Measurements from ENCODE around the gene ABCC5. TPM values are rescaled to one million over a fixed set of nuclear protein-coding genes. Genes with fewer than 3 reads are reported as not detected.

The ABCC5 gene
- total RNA-seq, 1 donor from 2014 or later = 18.7 TPM

DNA sequence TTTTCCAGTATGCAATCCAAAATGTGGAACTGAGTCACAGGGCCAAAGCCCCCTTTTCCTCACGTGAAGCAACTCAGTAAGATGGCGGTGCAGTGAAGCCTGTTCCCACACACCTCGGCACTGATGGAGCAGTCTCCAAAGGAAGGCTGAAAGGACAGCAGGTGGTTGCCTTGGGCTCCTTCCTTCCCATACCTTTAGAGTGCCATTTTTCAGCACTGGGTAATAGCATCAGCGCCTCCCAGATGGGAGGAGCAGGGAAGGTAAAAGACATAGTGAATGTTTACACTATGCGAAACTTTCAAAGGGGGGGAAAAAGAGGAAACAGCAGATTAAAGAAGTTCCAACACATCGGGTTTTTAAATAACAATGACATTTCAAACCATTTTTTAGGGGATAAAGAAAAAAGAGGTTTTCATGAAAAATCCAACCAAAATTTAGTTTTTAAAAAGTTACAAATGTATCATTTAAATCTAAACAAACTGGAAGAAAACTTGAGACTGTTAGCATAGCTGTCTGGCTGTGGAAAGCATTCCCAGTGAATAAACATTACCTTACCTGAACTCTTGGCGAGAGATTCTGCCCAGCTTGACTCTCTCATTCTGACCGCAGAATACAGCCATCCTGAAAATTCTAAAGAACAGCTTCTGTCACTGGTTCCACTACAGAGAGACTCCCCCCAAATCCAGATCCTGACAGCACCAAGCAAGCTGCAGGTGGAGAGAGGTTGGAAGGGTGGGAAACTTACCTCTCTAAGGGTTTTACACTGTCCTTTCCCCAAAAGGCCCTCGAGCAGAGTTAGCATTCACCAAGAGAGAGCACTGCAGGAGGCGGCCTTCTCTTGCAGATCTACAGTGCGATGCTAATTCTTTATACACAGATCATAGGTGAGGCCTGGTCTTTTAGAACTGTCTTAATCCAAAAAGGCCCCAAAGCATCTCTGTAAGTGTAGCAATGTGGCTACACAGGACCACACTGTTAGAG, 32.6 kb downstream of the ABCC5 start:
- FAIRE-seq (no peak), DNase-seq (ENCODE audit: low read depth) (no peak)
- Histone ChIP-seq H3K4me3 (ENCODE audit: low read depth, low read length) (no peak overlapping the region), H3K36me3 (ENCODE audit: control insufficient read depth, insufficient read depth, low read length) (peaks cover 31% of the 10 kb centered on the region), H3K27me3 (ENCODE audit: control insufficient read depth, insufficient read depth, low read length) (no peaks in the 10 kb centered on the region)
- TF ChIP-seq, protein P1, sequence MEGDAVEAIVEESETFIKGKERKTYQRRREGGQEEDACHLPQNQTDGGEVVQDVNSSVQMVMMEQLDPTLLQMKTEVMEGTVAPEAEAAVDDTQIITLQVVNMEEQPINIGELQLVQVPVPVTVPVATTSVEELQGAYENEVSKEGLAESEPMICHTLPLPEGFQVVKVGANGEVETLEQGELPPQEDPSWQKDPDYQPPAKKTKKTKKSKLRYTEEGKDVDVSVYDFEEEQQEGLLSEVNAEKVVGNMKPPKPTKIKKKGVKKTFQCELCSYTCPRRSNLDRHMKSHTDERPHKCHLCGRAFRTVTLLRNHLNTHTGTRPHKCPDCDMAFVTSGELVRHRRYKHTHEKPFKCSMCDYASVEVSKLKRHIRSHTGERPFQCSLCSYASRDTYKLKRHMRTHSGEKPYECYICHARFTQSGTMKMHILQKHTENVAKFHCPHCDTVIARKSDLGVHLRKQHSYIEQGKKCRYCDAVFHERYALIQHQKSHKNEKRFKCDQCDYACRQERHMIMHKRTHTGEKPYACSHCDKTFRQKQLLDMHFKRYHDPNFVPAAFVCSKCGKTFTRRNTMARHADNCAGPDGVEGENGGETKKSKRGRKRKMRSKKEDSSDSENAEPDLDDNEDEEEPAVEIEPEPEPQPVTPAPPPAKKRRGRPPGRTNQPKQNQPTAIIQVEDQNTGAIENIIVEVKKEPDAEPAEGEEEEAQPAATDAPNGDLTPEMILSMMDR (IDR thresholded peaks at IDR 0.05; ENCODE audit: insufficient read depth, low read length, severe bottlenecking) = no peak

DNA sequence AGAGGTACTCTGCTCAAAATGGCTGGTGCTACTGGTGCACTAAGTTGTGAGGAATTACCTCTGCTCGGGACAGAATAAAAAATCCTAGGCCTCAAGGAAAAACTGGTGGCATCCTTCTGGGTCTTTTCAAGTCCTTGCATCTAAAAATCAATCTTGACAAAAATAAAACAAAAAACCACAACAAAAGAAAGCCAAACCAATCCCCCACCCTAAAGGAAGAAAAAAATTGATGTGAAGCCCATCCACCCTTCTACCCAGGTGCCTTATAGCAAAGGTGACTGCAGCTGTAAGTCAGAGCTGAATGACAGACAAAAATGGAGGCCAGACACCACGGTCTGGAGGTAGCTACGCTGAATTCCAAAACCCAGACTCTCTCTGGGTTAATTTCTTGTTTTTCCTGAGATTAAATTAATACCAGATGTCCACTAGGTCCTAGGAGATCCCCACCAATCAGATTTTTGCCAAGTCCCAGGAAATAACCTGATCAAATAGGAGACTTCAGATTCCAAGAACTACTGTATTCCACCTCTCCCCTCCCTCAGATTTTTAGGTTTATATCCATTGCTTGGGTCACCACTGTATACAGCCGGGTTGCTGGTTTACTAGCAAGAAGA, 33.5 kb downstream of the ABCC5 start:
- no peak overlapping the region for H3K4me3 ChIP-seq (ENCODE audit: low read depth, low read length)
- DNase-seq (ENCODE audit: low read depth) (no peak), FAIRE-seq (no peak)
- H3K27me3 ChIP-seq (ENCODE audit: control insufficient read depth, insufficient read depth, low read length) = no peaks in the 10 kb centered on the region
- TF ChIP-seq, protein P1 (IDR thresholded peaks at IDR 0.05; ENCODE audit: insufficient read depth, low read length, severe bottlenecking) = no peak
- peaks cover 31% of the 10 kb centered on the region for H3K36me3 ChIP-seq (ENCODE audit: control insufficient read depth, insufficient read depth, low read length)

DNA sequence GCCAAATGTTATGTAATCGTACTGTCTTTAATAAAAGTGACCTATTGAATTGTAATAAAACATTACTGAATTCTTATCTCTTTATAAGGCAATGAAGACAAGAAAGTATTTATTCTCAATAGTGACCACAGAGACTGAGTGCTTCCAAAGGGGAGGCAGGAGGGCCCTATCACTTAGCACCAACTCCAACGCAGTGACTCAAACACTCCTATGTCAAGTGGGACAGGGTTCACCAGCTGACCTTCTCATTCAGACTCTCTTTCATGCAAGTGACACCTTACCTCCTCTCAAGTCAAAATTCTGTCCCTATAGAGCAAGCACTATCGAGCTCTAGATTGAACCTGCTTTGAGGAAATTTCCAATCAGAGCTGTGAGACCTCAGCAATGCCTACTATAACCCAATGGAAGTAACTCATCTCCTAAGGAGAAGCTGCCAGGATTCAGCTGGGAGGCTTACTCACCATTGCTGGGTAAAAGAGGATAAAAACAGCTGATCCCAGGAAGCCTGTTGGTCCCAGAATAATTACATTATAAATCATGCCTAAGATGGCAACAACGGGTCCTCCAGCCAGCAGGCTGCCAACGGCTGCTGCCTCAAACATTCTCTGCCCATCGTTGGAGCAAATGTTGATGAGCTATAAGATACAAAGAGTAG, 35.6 kb downstream of the ABCC5 start:
- TF ChIP-seq, protein P1 (IDR thresholded peaks at IDR 0.05; ENCODE audit: insufficient read depth, low read length, severe bottlenecking) = no peak
- DNase-seq (ENCODE audit: low read depth) (no peak), FAIRE-seq (no peak)
- H3K27me3 ChIP-seq (ENCODE audit: control insufficient read depth, insufficient read depth, low read length) = no peaks in the 10 kb centered on the region
- no peak overlapping the region for H3K4me3 ChIP-seq (ENCODE audit: low read depth, low read length)
- H3K36me3 ChIP-seq (ENCODE audit: control insufficient read depth, insufficient read depth, low read length) = peaks cover 21% of the 10 kb centered on the region

DNA sequence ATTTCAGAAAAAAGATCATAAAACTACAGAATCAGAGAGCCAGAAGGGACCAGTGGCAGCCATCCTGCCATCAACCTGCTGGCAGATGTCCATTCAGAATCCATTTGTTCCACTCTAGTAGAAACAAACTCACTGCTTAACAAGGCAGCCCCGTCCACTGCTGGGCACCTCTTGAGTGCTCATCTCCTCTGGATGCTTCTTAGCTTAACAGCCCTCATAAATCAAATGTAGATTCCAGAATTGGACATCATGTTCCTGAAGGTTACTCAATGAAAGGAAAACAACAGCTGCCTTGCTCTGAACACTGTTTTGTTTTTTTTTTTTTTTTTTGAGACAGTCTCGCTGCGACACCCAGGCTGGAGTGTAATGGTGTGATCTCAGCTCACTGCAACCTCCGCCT, 37.3 kb downstream of the ABCC5 start:
- H3K27me3 ChIP-seq (ENCODE audit: control insufficient read depth, insufficient read depth, low read length) = no peaks in the 10 kb centered on the region
- no peak for DNase-seq (ENCODE audit: low read depth)
- H3K4me3 ChIP-seq (ENCODE audit: low read depth, low read length) = no peak overlapping the region
- TF ChIP-seq, protein P1 (IDR thresholded peaks at IDR 0.05; ENCODE audit: insufficient read depth, low read length, severe bottlenecking) = no peak
- FAIRE-seq = no peak
- H3K36me3 ChIP-seq (ENCODE audit: control insufficient read depth, insufficient read depth, low read length) = peaks cover 15% of the 10 kb centered on the region

DNA sequence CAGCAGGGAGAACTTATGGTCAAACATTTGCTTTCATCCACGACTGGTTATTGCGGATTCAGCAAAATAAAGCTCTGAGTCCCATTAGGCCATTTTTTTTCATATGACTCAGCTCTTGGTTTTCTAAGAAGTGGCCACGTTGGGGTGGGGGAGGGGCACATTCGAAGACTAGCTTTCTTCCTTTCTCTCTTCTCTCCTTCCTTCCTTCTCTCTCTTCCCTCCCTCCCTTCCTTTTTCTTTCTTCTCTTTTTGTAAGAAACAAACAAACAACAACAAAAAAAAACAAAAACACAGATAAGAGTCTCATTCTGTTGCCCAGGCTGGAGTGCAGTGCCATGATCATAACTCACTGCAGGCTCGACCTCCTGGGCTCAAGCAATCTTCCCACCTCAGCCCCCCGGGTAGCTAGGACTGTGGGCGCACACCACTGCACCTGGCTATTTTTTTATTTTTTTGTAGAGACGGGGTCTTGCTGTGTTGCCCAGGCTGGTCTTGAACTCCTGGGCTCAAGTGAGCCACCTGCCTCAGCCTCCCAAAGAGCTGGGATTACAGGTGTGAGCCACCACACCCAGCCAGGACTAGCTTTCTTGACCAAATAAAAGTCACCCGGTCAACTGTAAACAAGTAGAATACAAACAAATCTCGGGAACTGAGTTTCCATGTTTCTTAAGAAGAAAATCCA, 41.6 kb downstream of the ABCC5 start:
- FAIRE-seq = no peak
- TF ChIP-seq, protein P1 (IDR thresholded peaks at IDR 0.05; ENCODE audit: insufficient read depth, low read length, severe bottlenecking) = no peak
- H3K4me3 ChIP-seq (ENCODE audit: low read depth, low read length) = no peak overlapping the region
- no peak for DNase-seq (ENCODE audit: low read depth)
- H3K27me3 ChIP-seq (ENCODE audit: control insufficient read depth, insufficient read depth, low read length) = no peaks in the 10 kb centered on the region
- peaks cover 5% of the 10 kb centered on the region for H3K36me3 ChIP-seq (ENCODE audit: control insufficient read depth, insufficient read depth, low read length)

All from bronchial epithelial cell (primary cell).